Measurements from ENCODE around the gene GRK6.

Gene GRK6

DNA sequence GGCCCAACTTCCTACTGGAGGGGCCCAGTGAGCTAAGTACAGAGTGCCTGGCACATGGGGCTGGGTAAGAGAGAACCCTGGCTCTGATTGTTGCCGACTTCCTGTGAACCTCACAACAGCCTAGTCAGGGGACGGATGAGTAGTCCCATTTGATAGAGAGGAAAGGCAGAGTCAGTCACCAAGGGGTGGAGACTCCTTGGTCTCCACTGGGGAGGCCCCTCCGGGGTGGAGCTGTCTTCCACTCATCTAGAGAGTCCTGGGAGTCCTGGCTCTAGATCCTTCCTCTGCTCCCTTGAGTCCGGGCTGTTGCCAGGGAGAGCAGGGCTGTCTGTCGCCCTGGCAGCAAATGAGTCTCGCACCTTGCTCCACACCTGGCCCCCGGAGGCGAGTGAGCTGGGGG, 8.0 kb downstream of the GRK6 start:
- no peak for DNase-seq (ENCODE audit: low read depth)
- TF ChIP-seq CTCF (IDR thresholded peaks at IDR 0.05; ENCODE audit: low read depth, low read length, missing control alignments): no peak
- H3K4me3 ChIP-seq (ENCODE audit: low read depth, low read length): no peak overlapping the region

DNA sequence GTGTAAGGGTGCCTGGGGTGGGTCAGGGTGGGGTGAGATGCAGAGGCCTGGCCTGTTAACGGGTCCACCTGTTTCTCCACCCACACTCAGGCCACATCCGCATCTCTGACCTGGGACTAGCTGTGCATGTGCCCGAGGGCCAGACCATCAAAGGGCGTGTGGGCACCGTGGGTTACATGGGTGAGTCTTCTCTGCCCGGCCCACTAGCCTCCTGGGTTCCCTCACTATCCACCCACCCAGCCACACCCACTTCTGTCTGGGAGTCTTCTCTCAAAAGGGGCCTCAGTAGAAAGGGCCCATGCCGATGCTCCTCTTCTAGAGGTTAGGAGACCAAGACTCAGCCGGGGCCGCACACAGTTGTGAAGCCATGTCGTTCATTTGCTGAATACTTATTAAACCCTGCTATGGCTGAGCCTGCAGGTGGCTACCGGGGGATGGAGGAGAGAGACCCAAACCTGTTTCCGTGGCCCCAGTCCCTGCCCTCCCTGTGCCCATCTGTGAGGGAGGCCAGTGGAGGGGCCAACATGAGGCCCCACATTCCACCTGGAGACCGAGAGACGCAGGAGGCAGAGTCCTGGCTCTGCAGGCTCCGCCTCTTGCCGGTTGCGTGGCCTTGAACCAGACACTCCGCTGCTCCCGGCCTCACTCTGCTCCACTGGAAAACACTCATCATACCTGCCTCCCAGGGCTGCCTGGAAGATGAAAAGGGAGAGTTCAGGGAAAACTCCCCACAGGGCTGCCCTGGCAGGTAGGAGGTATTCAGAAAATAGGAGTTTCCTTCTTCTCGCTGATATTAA, 8.7 kb downstream of the GRK6 start:
- DNase-seq (ENCODE audit: low read depth): no peak
- H3K4me3 ChIP-seq (ENCODE audit: low read depth, low read length): no peak overlapping the region
- TF ChIP-seq CTCF (IDR thresholded peaks at IDR 0.05; ENCODE audit: low read depth, low read length, missing control alignments): no peak

DNA sequence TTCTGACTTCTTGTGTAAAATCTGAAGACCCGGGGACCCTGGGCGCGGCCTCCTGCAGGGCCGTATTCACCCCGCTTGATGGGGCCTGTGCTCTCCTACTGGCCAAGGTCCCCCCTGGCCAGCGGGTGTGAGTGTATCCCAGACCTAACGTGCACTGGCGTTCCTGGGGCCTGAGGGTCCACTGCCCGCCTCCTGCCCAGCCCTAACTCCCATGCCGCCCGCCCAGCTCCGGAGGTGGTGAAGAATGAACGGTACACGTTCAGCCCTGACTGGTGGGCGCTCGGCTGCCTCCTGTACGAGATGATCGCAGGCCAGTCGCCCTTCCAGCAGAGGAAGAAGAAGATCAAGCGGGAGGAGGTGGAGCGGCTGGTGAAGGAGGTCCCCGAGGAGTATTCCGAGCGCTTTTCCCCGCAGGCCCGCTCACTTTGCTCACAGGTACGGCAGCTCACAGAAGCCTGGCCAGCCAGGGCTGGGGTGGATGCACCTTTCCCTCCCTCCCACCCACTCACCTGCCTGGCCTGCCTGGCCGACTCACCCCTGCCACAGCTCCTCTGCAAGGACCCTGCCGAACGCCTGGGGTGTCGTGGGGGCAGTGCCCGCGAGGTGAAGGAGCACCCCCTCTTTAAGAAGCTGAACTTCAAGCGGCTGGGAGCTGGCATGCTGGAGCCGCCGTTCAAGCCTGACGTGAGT, 9.5 kb downstream of the GRK6 start:
- no peak overlapping the region for H3K4me3 ChIP-seq (ENCODE audit: low read depth, low read length)
- no peak for TF ChIP-seq CTCF (IDR thresholded peaks at IDR 0.05; ENCODE audit: low read depth, low read length, missing control alignments)
- DNase-seq (ENCODE audit: low read depth): no peak

DNA sequence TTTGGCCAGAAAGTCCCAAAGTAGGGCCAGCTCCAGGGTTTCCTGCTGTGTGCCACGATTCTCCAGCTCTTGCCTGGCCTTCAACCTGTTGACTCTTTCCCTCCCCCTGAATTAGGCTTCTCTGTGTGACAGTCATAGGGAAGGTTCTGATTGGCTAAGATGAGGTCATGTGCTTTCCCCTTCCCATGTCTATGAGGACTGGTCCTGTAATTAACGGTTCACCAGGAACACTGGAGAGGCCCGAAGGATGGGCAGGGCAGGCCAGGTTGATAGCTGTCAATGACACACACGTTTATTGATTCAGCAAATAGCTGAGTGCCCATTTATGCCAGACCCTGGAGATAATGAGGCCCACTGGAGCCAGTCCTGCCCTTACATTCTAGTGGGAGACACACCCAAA, 11.1 kb downstream of the GRK6 start:
- DNase-seq (ENCODE audit: low read depth): no peak
- H3K4me3 ChIP-seq (ENCODE audit: low read depth, low read length): no peak overlapping the region
- TF ChIP-seq CTCF (IDR thresholded peaks at IDR 0.05; ENCODE audit: low read depth, low read length, missing control alignments): no peak

DNA sequence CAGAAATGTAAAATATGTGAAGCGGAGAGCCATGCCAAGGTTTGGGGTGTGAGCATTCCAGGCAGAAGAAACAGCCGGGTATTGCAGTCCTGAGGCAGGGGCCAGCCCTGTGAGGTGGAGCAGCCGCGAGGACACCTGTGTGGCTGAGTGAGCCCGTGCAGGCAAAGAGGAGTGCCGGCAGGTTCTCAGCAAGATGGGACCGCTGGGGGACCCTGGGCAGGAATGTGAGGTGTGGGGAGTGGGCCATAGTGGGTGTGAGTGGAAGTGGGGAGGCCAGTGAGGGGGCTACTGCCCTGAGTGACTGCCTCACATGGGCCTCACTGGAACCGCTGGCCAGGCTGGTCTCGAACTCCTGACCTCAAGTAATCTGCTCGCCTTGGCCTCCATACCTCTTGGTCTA, 12.0 kb downstream of the GRK6 start:
- H3K4me3 ChIP-seq (ENCODE audit: low read depth, low read length): no peak overlapping the region
- TF ChIP-seq CTCF (IDR thresholded peaks at IDR 0.05; ENCODE audit: low read depth, low read length, missing control alignments): no peak
- DNase-seq (ENCODE audit: low read depth): no peak

DNA sequence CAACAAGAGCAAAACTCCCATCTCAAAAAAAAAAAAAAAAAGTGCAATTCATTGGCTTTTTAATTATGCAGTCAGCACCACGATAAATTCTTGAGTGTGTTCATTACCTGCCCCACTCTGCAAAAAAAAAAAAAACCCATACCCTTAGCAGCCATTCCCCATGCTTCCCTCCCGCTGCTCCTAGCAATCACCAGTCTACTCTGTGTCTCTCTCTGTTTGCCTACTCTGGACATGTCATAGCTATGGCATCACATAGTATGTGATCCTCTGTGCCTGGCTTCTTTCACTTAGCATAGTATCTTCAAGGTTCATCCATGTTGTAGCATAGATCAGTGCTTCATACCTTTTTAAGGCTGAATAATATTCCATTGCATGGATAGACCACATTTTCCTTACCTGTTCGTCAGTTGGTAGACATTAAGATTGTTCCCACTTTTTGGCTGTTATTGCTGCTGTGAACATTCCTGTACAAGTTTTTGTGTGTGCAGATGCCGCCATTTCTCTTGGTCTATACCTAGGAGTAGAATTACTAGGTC, 13.1 kb downstream of the GRK6 start:
- H3K4me3 ChIP-seq (ENCODE audit: low read depth, low read length): no peak overlapping the region
- DNase-seq (ENCODE audit: low read depth): no peak
- TF ChIP-seq CTCF (IDR thresholded peaks at IDR 0.05; ENCODE audit: low read depth, low read length, missing control alignments): no peak
